DMS79 treated with DMSO at 0.1 percent for 48 hours (cell line): ENCODE data around the gene FUS.
A peak's percentile ranks its signal among the peaks of the same experiment; 100 is the strongest.
"Not testable (repeated sequence)": the region's sequence is repeated elsewhere in the genome, so short reads cannot be mapped to it uniquely, and the experiment has no call there.

Experiments
- DNase-seq: peaks from one replicate; lab custom pipeline; 2025; lab: John Stamatoyannopoulos, UW

FUS gene

DNA sequence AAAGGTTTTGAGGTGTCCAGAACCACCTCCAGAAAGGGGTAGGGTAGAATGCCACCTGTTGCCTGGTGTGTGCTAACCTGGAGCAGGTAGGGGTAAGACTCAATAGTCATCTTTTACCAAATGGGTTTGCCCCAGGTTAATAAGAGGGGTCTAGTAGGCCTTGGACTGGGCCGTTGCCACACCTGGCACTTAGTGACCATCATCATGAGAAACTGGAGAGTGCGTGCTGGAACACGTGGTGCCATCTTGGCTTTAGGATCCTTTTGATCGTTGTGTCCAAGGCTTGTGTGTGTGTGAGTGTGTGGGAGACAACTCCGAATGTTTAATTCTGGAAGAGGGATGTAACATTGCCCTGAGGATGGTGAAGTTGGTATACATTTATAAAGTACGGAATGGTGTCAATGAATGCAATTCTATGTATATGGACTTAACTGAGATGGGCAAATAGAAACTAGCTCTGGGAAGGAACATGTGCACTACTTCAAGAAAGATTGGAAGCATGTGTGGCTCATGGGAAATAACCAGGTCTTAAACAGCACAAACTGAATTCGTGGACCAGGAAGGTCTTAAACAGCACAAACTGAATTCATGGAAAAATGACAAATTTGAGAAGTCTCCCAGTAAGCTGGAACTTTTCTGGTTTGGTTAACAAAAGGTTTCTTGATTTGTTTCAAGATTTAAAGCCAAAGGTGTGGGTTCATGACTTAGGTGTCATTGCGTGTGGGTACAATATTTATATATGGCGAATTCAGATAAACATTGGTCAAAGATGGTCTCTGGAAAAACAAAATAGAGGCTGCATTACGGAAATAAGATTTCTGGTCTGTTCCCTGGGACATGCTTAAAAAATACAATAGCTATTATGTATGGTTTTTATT lies 7.2 kb downstream of the FUS start:
- no peak for DNase-seq

DNA sequence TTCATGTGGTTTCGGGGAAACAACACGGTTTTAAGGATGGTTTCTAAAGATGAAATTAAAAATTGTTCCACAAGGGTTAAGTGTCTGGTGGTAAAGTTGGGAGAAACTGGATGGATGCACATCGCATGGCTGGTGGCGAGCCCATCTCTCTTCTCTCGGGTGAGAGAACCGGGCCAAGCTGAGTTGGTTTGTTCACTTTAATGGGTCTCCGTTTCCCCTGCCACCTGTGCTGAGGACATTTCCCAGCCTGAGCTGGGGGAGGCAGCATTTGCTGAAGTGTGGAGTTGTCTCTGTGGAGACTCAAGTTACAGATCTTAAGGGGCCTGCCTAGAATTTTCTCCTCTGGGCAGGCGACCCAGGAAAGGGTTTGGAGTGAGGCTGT lies 7.9 kb downstream of the FUS start:
- DNase-seq = no peak

DNA sequence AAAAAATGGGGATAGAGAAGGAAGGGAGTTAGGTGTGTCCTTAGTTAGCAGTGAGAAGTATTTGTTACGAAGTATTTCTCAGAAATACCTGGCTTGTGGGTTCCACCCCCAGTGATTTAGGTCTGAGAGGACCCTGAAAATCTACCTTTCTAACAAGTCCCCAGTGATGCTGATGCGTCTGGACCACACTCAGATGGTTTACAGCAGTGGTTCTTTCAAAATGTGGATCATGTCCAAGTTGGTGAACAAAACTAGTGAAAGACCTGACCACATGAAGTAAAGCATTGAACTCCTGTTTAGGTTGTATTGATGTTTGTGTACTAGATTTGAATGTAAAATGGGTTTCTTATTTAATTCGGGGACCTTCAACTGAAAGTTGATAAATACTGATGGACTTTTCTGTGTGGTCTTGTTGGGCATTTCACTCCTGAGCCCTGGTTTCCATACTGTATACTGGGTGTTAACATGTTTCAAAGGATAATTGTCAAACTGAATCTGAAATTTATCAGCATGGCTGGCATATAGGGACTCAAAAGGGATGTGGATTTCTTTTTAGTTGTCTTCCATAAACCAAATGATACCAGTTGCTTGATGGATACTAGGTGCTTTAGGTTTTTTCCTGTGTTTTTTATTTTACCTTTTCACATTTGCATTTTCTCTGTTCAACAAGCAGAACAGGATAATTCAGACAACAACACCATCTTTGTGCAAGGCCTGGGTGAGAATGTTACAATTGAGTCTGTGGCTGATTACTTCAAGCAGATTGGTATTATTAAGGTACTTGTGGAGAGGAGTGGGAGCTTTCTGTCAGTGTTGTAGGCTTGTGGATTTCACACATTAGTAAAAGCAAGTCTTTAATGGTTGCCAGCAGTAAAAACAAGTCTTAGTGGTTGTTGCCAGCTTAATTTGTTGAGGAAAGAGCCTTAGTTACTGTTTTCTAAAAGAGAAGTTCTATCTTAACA lies 8.8 kb downstream of the FUS start:
- no peak for DNase-seq

DNA sequence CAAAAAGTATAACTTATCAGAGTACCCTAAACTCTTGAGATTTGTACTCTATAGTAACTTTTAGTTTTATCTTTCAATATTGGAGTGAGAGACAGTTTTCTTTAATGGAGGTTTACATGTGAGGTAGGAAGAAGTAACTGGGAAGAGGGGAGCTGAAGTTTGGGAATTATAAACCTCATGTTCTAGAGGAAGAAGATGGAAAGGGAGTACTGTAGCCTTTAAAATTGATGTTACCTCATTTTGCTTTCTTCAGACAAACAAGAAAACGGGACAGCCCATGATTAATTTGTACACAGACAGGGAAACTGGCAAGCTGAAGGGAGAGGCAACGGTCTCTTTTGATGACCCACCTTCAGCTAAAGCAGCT lies 9.5 kb downstream of the FUS start:
- no peak for DNase-seq

DNA sequence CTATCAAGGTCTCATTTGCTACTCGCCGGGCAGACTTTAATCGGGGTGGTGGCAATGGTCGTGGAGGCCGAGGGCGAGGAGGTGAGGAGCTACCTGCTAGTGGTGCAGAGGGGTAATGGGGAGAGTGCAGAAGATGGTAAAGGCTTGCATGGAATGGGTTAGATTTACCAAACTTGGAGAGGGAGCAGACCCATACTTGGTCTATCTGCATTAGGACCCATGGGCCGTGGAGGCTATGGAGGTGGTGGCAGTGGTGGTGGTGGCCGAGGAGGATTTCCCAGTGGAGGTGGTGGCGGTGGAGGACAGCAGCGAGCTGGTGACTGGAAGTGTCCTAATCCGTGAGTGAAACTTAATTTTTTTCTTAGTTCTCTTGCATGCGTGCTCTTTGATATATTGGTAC lies 10.1 kb downstream of the FUS start:
- DNase-seq = no peak

DNA sequence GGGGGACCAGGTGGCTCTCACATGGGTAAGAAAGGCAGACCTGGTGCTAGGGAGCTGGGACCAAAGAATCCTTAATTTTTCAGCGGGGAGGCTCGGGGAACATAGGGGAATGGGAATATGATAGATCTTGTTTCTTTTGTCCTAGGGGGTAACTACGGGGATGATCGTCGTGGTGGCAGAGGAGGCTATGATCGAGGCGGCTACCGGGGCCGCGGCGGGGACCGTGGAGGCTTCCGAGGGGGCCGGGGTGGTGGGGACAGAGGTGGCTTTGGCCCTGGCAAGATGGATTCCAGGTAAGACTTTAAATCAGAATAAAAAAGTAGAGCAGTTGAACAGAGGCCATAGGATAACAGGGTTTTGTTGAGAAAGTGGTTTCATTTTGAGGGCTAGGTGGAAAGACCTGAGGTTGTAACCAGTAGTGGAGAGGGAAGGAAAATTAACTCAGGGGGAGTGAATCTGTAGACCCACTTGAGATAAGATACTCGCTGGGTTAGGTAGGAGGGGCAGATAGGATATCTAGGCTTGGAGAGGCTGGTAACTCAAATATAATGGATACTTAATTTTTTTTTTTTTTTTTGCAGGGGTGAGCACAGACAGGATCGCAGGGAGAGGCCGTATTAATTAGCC lies 11.0 kb downstream of the FUS start:
- no peak for DNase-seq

DNA sequence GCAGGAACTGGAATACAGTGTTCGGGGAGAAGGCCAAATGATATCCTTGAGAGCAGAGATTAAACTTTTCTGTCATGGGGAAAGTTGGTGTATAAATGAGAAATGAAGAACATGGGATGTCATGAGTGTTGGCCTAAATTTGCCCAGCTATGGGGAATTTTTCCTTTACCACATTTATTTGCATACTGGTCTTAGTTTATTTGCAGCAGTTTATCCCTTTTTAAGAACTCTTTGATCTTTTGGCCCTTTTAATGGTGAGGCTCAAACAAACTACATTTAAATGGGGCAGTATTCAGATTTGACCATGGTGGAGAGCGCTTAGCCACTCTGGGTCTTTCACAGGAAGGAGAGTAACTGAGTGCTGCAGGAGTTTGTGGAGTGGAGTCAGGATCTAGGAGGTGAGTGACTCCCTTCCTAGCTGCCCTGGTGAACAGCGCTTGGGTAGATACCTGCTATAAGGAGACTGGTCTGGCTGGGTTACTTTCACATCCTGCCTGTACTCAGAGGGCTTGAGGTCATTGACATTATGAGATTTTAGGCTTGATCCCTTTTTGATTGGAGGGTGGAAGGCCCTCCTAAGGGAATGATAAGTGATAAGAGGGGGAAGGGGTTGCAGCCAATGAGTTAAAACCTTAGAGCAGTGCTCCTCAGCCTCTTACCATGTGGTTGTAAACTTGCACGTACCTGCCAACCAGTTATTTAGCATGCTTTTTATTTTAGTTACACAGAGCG lies 11.9 kb downstream of the FUS start:
- no peak for DNase-seq

DNA sequence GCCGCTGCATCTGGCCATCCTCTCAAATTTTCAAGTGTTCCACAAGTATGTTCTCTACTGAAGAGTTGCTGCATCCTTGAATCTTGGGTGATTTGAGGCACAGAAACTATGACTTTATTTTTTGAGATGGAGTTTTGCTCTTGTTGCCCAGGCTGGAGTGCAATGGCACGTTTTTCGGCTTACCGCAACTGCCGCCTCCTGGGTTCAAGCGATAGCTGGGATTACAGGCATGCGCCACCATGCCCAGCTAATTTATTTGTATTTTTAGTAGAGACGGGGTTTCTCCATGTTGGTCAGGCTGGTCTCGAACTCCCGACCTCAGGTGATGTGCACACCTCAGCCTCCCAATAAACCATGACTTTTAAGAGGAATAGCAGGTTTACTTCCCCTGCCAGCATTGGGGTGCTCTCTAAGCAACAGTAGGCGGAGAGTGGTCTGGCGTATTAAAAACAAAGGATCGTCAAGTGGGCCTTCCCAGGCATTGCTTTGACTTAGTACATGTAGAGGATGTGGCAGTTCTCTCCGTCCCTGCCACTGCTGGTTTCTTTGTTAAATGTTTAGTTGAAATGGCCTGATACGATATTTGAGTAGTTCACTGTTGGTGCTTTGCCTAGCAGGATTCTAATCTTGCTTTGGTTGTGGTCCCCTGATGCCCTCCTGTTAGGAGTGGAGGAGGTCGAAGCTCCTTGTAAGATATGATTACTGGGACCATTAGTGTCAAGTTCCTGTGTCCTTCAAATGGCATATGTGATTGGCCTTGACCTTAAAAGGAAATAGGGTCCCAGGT lies 13.1 kb downstream of the FUS start:
- DNase-seq = no peak

DNA sequence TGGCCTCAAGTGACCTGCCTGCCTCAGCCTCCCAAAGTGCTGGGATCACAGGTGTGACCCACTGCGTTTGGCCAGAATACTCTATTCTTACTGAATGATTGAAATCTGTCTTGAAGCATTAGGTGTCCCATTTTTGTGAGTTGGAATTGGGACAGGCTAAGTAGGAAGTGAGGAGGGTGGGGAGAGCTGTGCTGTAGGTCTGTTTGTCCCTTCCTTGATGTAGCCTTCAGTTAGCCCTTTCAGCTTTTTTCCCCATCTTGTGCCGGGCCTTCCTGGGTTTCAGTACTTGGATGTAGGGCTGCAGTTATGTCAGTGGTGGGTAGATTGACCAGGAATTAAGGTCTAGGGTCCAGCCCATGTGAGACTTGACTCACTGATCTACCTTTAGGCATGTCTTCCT lies 13.9 kb downstream of the FUS start:
- DNase-seq = no peak

DNA sequence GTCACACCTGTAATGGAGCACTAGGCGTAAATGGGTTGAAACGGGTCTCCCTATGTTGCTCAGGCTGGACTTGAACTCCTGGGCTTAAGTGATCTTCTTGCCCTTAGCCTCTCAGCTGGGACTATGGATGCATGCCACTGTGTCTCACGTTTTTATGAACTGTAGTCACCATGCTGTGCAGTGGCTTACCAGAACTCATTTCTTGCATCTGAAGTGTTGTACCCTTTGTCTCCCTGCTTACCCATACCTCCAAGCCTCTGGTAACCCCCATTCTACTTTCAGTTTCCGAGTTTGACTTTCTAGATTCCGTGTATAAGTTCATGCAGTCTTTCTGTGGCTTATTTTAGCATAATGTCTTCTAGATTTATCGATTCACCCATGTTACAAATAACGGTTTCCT lies 15.0 kb downstream of the FUS start:
- DNase-seq = no peak

DNA sequence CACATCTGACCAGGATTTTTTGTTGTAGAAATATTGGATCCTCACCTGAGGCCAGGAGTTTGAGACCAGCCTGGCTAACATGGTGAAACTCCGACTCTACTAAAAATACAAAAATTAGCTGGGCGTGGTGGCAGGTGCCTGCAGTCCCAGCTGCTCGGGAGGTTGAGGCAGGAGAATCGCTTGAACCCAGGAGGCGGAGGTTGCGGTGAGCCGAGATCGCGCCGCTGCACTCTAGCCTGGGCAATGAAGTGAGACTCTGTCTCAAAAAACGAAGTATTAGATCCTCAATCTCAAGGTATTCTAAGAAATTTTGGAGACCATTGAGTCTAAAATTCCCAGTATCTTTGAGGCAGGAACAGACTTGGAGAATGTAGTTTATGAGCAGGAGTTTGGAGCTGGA lies 15.9 kb downstream of the FUS start:
- not testable (repeated sequence) for DNase-seq

DNA sequence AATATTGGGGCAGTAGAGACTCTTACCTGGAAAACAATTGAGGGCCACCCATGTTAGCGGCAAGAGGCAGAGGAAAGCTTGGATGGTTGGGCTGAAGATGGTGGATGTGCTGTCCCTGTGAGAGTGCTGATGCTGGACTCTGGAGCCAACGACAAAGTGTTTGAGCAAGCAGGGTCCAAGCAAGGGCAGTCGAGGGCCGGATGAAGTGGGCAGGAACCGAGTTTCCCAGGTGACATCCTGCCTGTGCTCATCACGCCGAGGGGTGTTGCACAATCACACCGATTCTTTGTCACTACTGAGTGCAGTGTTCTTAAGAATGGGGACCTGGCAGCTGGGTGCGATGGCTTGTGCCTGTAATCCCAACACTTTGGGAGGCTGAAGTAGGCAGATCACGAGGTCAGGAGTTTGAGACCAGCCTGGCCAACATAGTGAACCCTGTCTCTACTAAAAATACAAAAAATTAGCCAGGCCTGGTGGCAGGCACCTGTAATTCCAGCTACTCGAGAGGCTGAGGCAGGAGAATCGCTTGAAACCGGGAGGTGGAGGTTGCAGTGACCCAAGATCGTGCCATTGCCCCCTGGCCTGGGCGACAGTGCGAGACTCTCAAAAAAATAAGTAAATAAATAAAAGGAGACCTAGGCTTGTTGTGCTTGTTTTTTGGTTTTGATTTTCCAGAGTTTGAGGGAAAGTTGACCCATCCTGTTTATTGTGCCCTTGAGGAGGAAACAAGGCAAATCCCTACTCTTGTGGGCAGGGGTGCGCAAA lies 16.6 kb downstream of the FUS start:
- no peak for DNase-seq

DNA sequence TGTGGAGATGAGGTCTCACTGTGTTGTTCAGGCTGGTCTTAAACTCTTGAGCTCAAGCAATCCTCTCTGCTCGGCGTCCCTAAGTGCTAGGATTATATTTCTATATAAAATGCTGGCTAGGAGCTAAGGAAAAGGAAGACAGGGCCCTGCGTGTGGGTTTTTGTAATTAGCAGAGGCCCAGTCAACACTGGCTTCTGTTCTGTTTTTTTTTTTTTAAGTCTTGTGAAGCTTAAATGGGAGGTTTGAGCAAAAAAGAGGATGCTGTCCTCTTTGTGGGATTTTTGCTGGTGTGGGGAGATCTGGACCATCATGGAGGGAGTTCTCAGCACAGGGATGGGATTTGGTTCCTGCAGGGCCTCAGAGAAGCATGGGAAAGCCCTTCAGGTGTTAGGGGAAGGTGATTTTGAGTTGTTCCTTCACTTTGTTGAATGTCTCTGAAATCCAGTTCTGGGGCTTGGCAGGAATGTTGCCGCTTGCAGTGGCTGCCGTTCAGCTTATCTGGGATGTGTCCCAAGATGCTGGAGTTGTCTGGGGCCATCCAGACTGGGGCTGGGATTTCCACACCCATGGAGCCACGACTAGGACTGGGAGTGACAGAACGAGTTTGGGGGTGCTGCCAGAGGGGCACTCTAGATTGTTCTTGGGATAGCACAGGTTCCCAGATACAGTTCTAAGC lies 18.4 kb downstream of the FUS start:
- no peak for DNase-seq

DNA sequence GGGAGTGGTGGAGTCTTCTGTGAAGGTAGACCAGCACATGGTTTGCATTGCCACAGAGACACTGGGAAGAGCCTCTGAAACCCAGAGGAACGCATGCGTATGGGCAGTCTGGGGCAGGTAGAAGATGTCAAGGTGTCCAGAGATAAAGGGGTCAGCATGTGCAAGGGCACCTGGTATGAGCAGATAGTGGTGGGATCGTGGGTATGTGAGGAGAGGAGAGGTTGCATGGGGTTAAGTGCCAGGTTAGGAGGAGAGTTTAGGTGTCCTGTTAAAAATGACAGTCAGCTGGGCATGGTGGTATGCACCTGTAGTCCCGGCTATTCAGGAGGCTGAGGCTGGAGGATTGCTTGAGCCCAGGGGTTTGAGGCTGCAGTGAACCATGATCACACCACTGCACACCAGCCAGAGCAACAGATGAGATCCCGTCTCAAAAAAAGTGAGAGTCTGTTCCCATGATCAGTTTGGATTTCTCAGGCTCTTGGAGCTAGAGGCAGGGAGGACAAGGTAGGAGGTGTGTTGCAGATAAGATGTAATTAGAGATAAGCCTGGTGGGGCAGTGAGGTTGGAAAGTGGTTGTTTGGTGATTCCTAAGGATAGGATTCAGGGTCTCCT lies 19.6 kb downstream of the FUS start:
- no peak for DNase-seq

DNA sequence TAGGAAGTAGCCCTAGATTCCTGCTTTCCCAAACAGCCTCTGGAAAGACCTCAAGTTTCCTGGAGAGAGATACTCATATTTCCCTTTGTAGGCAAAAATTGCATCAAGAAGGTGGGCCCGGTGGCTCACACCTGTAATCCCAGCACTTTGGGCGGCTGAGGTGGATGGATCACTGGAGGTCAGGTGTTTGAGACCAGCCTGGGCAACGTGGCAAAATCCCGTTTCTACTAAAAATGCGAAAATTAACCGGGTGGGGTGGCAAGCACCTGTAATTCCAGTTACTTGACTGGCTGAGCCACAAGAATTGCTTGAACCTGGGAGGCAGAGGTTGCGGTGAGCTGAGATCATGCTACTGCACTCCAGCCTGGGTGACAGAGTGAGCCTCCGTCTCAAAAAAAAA lies 20.2 kb downstream of the FUS start:
- not testable (repeated sequence) for DNase-seq

DNA sequence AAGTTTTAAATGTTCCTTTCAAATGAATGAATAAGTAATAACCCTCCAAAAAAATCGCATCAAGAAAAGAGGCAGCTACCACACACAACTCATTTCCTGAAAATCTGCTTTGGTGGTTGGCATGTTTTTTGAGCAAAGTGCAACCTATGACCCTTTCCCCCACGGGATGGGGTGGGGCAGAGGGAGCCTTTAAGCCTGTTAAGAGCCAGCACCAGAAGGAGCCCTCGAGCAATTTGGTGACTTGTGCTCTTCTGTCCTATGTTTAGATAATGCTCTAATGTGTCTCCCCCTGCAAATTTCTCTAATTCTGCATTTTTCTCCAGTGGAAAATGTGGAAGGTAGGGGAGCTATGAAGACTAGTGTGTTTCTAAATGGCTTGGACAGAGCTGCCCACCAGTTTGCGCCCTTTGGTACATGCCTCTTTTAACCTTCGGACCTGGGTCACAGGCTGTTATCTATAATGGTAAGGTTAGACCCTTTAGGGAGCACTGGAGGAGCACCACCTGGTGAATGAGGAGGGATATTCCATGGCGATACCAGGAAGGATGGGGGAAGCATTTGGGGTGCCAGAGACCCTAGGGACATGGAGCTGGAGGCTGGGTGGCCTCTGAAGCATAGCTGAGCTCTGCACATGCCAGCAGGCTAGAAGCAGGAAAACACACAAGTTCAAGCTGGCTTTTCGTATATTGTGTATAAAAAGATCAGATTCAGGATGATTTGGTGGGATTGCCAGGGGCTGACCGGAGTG lies 21.1 kb downstream of the FUS start:
- no peak for DNase-seq

DNA sequence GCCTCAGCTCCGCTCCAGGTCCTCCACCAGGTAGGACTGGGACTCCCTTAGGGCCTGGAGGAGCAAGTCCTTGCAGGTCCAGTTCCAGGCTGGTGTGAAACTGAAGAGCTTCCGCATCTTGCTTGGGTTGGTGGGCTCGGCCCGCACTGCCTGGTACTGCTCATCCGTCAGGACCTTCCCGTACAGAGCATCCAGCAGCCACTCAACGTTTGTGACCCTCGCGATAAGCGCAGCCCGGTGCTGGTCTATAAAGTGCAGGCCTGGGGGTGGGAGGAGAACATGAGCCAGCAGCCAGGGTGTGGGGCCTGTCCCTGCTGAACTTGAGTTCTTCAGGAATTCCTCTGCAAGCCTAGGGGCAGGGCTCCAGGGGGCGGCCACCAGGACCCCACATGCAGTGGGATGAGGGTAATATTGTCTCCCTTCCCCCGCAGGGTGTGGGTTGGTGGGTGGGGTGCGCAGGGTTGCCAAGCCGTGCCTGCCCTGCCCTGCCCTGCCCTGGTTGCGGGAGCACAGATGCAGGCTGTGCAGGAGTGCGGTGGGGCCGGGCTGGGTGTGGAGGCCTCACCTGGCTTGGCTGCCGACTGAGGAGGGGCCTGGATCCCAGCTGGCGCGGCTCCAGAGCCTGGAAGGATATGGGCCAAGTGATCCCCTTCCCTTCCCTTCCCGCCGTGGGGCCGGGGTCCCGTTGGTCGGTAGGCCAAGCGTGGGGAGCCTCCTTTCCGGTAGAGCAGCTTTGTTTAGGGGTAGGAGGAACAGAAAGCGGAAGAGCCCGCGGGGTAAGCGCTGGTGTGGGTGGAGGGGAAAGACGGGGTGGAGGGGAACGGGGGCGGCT lies 21.9 kb downstream of the FUS start:
- peak; percentile 23 for DNase-seq
